GM19043 (cell line): Measurements from ENCODE around the gene WDR91.
A peak's percentile ranks its signal among the peaks of the same experiment; 100 is the strongest.
"Not testable (repeated sequence)": the region's sequence is repeated elsewhere in the genome, so short reads cannot be mapped to it uniquely, and the experiment has no call there.

Source experiments
- ATAC-seq: cut with Tn5 transposase; IDR thresholded peaks from one replicate; pipeline ENCODE4 v1.9.1; 2021; ENCODE audit warnings: low read depth; ENCODE audit not compliant: unreplicated experiment

WDR91 gene

GRCh38 chr7:135181261-135181928 lies 29.9 kb downstream of the WDR91 start:
- no peak for ATAC-seq

GRCh38 chr7:135180122-135180521 lies 31.2 kb downstream of the WDR91 start:
- no peak for ATAC-seq

GRCh38 chr7:135179321-135179925 lies 31.9 kb downstream of the WDR91 start:
- no peak for ATAC-seq

GRCh38 chr7:135178364-135178763 lies 33.0 kb downstream of the WDR91 start:
- ATAC-seq: no peak

GRCh38 chr7:135177028-135177696 lies 34.2 kb downstream of the WDR91 start:
- no peak for ATAC-seq

GRCh38 chr7:135175931-135176330 lies 35.4 kb downstream of the WDR91 start:
- ATAC-seq: no peak

- no peak for ATAC-seq
These were observed 36.4 kb downstream of the WDR91 start for GRCh38 chr7:135174941-135175340.

GRCh38 chr7:135173916-135174315 lies 37.4 kb downstream of the WDR91 start:
- ATAC-seq: not testable (repeated sequence)

GRCh38 chr7:135171581-135172291 lies 39.6 kb downstream of the WDR91 start:
- not testable (repeated sequence) for ATAC-seq

- ATAC-seq: peak; percentile 41
These were observed 40.3 kb downstream of the WDR91 start for GRCh38 chr7:135170998-135171481.

- peak; percentile 61 for ATAC-seq
These were observed 40.9 kb downstream of the WDR91 start, which contains the start of gene CYREN for GRCh38 chr7:135170274-135170997. CYREN (minus strand) TSS chr7:135170707; CDS start chr7:135168922, 1,785 bp downstream.

- peak; percentile 7 for ATAC-seq
These were observed 41.4 kb downstream of the WDR91 start for GRCh38 chr7:135169964-135170273.

GRCh38 chr7:135169141-135169963 lies 42.0 kb downstream of the WDR91 start:
- peak; percentile 35 for ATAC-seq

- no peak for ATAC-seq
These were observed 42.7 kb downstream of the WDR91 start for GRCh38 chr7:135168489-135169140.

- no peak for ATAC-seq
These were observed 43.3 kb downstream of the WDR91 start for GRCh38 chr7:135168001-135168400.

- ATAC-seq: no peak
These were observed 43.9 kb downstream of the WDR91 start for GRCh38 chr7:135167365-135167917.

- no peak for ATAC-seq
These were observed 44.9 kb downstream of the WDR91 start for GRCh38 chr7:135166338-135166990.

GRCh38 chr7:135165862-135166261 lies 45.5 kb downstream of the WDR91 start:
- no peak for ATAC-seq
